Measurements from ENCODE around the gene ST3GAL3.

ST3GAL3 gene

GRCh38 chr1:43979528-43980254, 272.4 kb downstream of the ST3GAL3 start (continued):
- no peak for TF ChIP-seq PRDM4 (tag by site-specific recombination; IDR thresholded peaks at IDR 0.05)
- TF ChIP-seq, protein P1, sequence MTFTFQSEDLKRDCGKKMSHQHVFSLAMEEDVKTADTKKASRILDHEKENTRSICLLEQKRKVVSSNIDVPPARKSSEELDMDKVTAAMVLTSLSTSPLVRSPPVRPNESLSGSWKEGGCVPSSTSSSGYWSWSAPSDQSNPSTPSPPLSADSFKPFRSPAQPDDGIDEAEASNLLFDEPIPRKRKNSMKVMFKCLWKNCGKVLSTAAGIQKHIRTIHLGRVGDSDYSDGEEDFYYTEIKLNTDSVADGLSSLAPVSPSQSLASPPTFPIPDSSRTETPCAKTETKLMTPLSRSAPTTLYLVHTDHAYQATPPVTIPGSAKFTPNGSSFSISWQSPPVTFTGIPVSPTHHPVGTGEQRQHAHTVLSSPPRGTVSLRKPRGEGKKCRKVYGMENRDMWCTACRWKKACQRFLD (tag by site-specific recombination; IDR thresholded peaks at IDR 0.05): no peak
- no peak for TF ChIP-seq ZNF157 (tag by site-specific recombination; IDR thresholded peaks at IDR 0.05)
- no peak for TF ChIP-seq ZBTB21 (tag by site-specific recombination; IDR thresholded peaks at IDR 0.05)
- no peak for TF ChIP-seq ZBTB49 (tag by site-specific recombination; IDR thresholded peaks at IDR 0.05; ENCODE audit: low read depth)
- TF ChIP-seq, protein P2, sequence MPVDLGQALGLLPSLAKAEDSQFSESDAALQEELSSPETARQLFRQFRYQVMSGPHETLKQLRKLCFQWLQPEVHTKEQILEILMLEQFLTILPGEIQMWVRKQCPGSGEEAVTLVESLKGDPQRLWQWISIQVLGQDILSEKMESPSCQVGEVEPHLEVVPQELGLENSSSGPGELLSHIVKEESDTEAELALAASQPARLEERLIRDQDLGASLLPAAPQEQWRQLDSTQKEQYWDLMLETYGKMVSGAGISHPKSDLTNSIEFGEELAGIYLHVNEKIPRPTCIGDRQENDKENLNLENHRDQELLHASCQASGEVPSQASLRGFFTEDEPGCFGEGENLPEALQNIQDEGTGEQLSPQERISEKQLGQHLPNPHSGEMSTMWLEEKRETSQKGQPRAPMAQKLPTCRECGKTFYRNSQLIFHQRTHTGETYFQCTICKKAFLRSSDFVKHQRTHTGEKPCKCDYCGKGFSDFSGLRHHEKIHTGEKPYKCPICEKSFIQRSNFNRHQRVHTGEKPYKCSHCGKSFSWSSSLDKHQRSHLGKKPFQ (tag by site-specific recombination; IDR thresholded peaks at IDR 0.05): peak; percentile 44; the same call in 1 of the 2 replicates
- TF ChIP-seq SP3 (tag by site-specific recombination; IDR thresholded peaks at IDR 0.05): peak; percentile 59
- peak; percentile 92 for TF ChIP-seq GLIS2 (tag by site-specific recombination; IDR thresholded peaks at IDR 0.05)
- TF ChIP-seq SP2 (tag by site-specific recombination; IDR thresholded peaks at IDR 0.05): 0 out of 2 replicates have a peak, but pooled peaks have one; percentile 40
- TF ChIP-seq REPIN1 (tag by site-specific recombination; IDR thresholded peaks at IDR 0.05; ENCODE audit: low read depth): no peak
- TF ChIP-seq ZBTB20 (tag by site-specific recombination; IDR thresholded peaks at IDR 0.05): peak; percentile 64; the same call in 1 of the 2 replicates
- TF ChIP-seq, protein P3, sequence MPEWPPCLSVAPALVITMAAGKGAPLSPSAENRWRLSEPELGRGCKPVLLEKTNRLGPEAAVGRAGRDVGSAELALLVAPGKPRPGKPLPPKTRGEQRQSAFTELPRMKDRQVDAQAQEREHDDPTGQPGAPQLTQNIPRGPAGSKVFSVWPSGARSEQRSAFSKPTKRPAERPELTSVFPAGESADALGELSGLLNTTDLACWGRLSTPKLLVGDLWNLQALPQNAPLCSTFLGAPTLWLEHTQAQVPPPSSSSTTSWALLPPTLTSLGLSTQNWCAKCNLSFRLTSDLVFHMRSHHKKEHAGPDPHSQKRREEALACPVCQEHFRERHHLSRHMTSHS (tag by site-specific recombination; IDR thresholded peaks at IDR 0.05): no peak

GRCh38 chr1:43980255-43981134, 273.2 kb downstream of the ST3GAL3 start:
- ChIA-PET CTCF (interaction anchor here (0.7 kb wide), 1 partner anchor 269 kb away, joined by 3 read pairs; no protein-coding TSS in a partner anchor), POLR2A (no interaction called here)
- Histone ChIP-seq H3K36me3 (ENCODE audit: control insufficient read depth in 2 of 2, insufficient read depth in 1 of 2, low read length in 2 of 2) (peaks cover 7 to 78% of the 10 kb centered on the region in 2 experiments), H3K4me1 (ENCODE audit: control insufficient read depth, insufficient read depth, low read length) (peaks cover 3% of the 10 kb centered on the region; the same call in 1 of the 2 replicates), H3K27ac (ENCODE audit: extremely low read depth, low read depth, low read length) (no peak overlapping the region; the same call in 1 of the 2 replicates), H3K4me3 (ENCODE audit: low read depth, low read length) (peak overlapping the region; percentile 67), H3K9me3 (ENCODE audit: control insufficient read depth, insufficient read depth, low read depth, low read length) (no peaks in the 10 kb centered on the region)
- TF ChIP-seq ZNF549 (tag by site-specific recombination; IDR thresholded peaks at IDR 0.05) (no peak), ZNF777 (tag by site-specific recombination; IDR thresholded peaks at IDR 0.05; ENCODE audit: borderline replicate concordance) (no peak), EGR2 (tag by site-specific recombination; IDR thresholded peaks at IDR 0.05; ENCODE audit: low read depth) (peak; percentile 68), ZNF623 (tag by site-specific recombination; IDR thresholded peaks at IDR 0.05) (no peak), ZNF521 (tag by site-specific recombination; IDR thresholded peaks at IDR 0.05) (no peak), ZNF223 (tag by site-specific recombination; IDR thresholded peaks at IDR 0.05) (no peak), ZNF26 (tag by site-specific recombination; IDR thresholded peaks at IDR 0.05) (no peak), ZNF473 (tag by site-specific recombination; IDR thresholded peaks at IDR 0.05) (no peak), GLIS2 (tag by site-specific recombination; IDR thresholded peaks at IDR 0.05) (no peak), ZFHX2 (tag by site-specific recombination; conservative IDR thresholded peaks at IDR 0.05) (peak; percentile 78), SP2 (tag by site-specific recombination; IDR thresholded peaks at IDR 0.05) (no peak), ZNF747 (tag by site-specific recombination; IDR thresholded peaks at IDR 0.05) (no peak), ZBTB20 (tag by site-specific recombination; IDR thresholded peaks at IDR 0.05) (no peak; the same call in 1 of the 2 replicates), ZNF302 (tag by site-specific recombination; IDR thresholded peaks at IDR 0.05; ENCODE audit: low read depth) (no peak)
